GM12801 (cell line): ENCODE results near the gene RPL23.

Source experiments
- TF ChIP-seq, protein P1 (sequence below): IDR thresholded peaks from one replicate; pipeline ENCODE4 v1.5.1; 2011; ENCODE audit warnings: control low read depth; ENCODE audit not compliant: insufficient read length; ENCODE audit errors: extremely low read depth

The RPL23 gene

DNA sequence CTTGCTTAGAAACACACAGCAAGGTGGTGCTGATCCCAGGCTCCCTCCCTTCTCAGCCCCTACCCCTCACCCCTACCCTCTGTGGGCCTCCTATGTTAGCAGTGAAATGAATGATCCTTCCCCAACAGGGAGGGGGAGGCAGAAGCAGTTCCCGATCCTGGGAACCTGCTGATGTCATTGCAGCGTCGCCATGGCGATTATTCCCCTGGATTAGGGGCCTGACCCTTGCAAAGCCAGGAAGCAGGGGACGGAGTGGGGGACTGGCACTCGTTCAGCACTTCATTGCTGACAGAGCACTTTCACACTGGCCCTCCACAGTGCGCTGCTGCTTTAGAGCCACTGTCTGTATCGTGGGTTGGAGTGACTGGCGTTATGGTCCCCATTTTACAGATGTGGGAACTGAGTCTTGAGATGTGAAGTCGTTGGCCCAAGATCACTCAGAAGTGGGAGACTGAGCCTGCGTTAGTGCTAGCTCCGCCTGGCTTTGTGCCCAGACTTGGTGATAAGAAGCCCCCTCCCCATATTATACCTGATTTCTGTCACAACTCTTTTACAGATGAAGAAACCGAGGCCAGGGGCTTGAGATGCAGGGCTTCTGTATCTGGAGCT lies 42.9 kb upstream of the RPL23 start:
- TF ChIP-seq, protein P1, sequence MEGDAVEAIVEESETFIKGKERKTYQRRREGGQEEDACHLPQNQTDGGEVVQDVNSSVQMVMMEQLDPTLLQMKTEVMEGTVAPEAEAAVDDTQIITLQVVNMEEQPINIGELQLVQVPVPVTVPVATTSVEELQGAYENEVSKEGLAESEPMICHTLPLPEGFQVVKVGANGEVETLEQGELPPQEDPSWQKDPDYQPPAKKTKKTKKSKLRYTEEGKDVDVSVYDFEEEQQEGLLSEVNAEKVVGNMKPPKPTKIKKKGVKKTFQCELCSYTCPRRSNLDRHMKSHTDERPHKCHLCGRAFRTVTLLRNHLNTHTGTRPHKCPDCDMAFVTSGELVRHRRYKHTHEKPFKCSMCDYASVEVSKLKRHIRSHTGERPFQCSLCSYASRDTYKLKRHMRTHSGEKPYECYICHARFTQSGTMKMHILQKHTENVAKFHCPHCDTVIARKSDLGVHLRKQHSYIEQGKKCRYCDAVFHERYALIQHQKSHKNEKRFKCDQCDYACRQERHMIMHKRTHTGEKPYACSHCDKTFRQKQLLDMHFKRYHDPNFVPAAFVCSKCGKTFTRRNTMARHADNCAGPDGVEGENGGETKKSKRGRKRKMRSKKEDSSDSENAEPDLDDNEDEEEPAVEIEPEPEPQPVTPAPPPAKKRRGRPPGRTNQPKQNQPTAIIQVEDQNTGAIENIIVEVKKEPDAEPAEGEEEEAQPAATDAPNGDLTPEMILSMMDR = no peak

DNA sequence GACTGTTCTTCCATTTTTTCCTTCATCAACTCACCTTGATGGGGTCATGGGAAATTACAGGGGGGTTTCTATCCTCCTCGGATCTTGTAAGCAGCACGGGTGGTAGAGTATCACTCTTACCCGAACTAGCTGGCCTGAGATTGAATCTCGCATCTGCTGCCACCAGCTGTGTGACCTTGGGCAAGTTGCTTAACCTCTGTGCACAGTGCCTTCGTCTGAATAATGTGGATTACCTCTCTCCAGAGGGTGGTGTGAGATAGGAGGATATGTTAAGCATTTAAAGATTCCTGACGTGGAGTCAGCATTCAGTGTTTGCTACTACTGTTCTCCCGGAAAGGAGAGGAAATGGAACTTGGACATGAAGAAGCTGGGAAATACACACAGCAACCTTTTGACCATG lies 40.8 kb upstream of the RPL23 start:
- TF ChIP-seq, protein P1 = no peak

DNA sequence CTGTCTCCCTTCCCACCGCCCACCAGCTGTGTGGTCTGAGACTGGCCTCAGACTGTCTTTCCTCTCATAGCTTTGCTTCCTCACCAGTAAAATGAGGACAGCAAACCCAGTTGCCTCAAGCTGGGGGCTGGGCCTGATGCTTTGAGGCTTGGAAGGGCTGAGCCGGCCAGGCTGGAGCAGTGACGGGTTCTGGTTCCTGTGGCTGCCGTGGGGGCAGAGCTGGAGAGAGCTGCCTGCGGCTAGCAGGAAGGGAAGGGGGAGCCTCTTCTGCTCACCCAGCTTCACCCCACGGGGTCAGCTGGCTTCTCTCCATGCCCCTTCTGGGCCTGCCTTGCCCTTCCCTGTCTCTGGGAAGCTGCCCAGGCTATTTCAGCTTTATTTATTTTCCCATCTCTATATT lies 40.1 kb upstream of the RPL23 start:
- TF ChIP-seq, protein P1 = no peak

DNA sequence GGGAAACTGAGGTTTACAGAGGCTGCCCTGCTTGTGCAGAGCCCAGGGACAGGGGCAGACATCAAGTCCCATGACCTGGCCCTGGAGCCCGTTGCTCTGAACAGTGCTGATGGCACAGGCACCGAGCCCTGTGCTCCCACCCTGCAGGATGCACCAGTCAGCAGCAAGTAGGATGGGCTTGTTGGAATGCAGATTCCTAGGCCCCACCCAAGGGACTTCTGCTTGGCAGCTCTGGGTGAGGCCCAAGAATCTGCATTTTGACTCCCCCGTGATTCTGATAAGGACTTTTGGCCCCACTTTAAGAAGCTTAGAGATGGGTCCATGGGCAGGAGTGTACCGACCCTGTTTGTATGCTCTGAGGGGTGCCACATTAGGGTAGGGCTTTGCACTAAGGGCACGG lies 39.6 kb upstream of the RPL23 start:
- TF ChIP-seq, protein P1 = no peak

DNA sequence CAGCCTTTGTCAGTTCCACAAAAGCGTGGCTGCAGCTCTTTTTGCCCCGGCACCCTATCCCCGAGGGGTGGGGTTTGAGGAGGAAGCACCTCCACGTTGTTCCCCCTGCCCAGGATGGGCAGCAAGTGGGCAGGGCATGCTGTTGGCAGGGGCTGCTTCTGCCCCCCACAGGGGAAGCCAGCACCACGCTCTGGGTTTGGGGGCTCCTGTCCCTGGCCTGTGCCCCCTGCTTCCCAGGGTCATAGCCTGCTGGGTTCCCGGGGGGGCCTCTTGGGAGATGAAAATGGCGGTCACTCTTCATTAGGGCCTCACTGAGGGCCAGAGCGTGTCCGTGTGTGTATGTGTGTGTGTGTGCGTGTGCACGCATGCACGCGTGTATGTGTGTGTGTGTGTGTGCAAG lies 39.1 kb upstream of the RPL23 start:
- TF ChIP-seq, protein P1 = no peak

DNA sequence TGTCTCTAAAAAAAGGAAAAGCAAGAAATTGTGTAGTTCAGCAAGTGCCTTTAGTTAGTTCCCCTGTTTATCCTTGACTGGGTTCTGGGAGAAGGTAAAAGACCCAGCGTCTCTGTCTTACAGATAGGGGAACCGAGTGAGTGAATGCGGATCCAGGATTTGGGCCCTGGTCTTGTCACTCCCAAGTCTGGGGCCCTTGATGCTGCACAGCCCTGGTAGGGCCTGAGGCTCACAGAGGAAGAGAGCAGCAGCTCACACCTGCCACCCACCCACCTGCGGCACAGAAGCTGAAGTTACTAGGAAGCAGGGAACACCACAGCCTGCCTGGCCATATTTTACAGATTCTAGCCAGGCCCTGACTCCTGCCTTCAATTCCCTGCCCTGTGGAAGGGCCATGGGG lies 38.6 kb upstream of the RPL23 start:
- TF ChIP-seq, protein P1 = no peak

DNA sequence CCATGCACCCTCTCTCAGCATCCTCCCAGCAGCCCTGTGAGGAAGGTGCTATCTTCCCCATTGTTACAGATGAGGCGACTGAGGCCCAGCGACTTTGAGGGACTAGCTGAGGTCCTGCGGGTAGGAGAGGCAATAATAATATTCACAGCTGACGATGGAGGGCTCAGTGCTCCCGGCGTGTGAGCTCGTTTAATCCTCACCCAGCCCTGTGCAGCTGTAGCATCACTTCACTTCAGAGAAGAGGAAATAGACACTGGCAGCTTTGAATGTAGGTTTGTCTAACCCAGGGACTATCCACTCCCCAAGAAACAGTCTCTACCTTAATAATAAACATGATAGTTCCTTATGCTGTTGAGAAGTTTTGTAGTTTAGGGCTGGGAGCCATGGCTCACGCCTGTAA lies 37.9 kb upstream of the RPL23 start:
- TF ChIP-seq, protein P1 = no peak

DNA sequence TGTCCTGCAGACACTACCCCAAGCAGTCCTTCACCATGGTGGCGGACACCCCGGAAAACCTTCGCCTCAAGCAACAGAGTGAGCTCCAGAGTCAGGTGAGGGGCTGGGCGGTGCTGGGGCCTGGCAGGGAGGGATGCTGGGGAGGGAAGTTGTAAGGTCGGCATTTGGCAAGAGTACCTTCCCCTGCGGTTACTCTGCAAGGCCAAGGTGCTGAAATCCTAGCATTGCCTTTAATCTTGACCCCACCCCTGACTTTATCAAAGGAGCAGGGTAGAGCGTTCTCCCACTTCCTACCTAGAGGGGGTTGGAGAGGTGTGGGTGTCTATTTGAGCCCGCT lies 36.9 kb upstream of the RPL23 start:
- TF ChIP-seq, protein P1 = no peak
